Measurements from ENCODE around the gene CAB39L. TPM values are rescaled to one million over a fixed set of nuclear protein-coding genes. Genes with fewer than 3 reads are reported as not detected.

The CAB39L gene
- total and polyA plus RNA-seq, 2 donors from 2014 or later, result 11.0 to 16.0 TPM

GRCh38 chr13:49304763-49305700 is 138.8 kb downstream of the CAB39L start:
- Histone ChIP-seq H3K27me3 (ENCODE audit: control insufficient read depth, insufficient read depth, low read length) (no peaks in the 10 kb centered on the region), H3K27ac (ENCODE audit: low read depth in 2 of 2, low read length in 2 of 2) (no peak overlapping the region), H3K4me1 (ENCODE audit: control insufficient read depth in 2 of 3, insufficient read depth in 2 of 3, low read depth in 1 of 3, low read length in 3 of 3) (peaks cover 0 to 7% (median 6%) of the 10 kb centered on the region in 3 donors), H3K9me3 (ENCODE audit: control insufficient read depth in 2 of 3, insufficient read depth in 1 of 3, low read length in 3 of 3) (no peaks in the 10 kb centered on the region), H3K9ac (ENCODE audit: low read length in 3 of 3) (no peak overlapping the region), H3K4me3 (ENCODE audit: low read length in 3 of 3) (no peak overlapping the region), H3K36me3 (ENCODE audit: control insufficient read depth in 2 of 3, insufficient read depth in 3 of 3, low read length in 3 of 3) (peaks cover 0 to 3% (median 0%) of the 10 kb centered on the region in 3 donors)
- FAIRE-seq, result no peak
- peak in 4 of 5 donors; percentile 77 to 84 (median 80) for DNase-seq
- intact Hi-C loops (cut with DNase I), result loop anchor here (5.0 kb wide), 1 partner anchor 132 kb away; no protein-coding TSS in a partner anchor
- TF ChIP-seq CTCF (IDR thresholded peaks at IDR 0.05; ENCODE audit: borderline replicate concordance, extremely low read depth, insufficient read depth), result no peak

GRCh38 chr13:49304356-49304755 is 139.5 kb downstream of the CAB39L start:
- no peaks in the 10 kb centered on the region for H3K36me3 ChIP-seq (ENCODE audit: control insufficient read depth in 2 of 3, insufficient read depth in 3 of 3, low read length in 3 of 3)
- H3K4me3 ChIP-seq (ENCODE audit: low read length in 3 of 3), result no peak overlapping the region
- no peaks in the 10 kb centered on the region for H3K9me3 ChIP-seq (ENCODE audit: control insufficient read depth in 2 of 3, insufficient read depth in 1 of 3, low read length in 3 of 3)
- intact Hi-C loops (cut with DNase I), result loop anchor here (5.0 kb wide), 1 partner anchor 133 kb away; no protein-coding TSS in a partner anchor
- H3K9ac ChIP-seq (ENCODE audit: low read length in 3 of 3), result no peak overlapping the region
- TF ChIP-seq CTCF (IDR thresholded peaks at IDR 0.05; ENCODE audit: borderline replicate concordance, extremely low read depth, insufficient read depth), result no peak
- no peaks in the 10 kb centered on the region for H3K27me3 ChIP-seq (ENCODE audit: control insufficient read depth, insufficient read depth, low read length)
- DNase-seq (no peak), FAIRE-seq (no peak)
- peaks cover 0 to 7% (median 6%) of the 10 kb centered on the region in 3 donors for H3K4me1 ChIP-seq (ENCODE audit: control insufficient read depth in 2 of 3, insufficient read depth in 2 of 3, low read depth in 1 of 3, low read length in 3 of 3)
- no peak overlapping the region for H3K27ac ChIP-seq (ENCODE audit: low read depth in 2 of 2, low read length in 2 of 2)

- H3K27ac ChIP-seq (ENCODE audit: low read depth in 2 of 2, low read length in 2 of 2), result no peak overlapping the region
- no peak for TF ChIP-seq CTCF (IDR thresholded peaks at IDR 0.05; ENCODE audit: borderline replicate concordance, extremely low read depth, insufficient read depth)
- no peaks in the 10 kb centered on the region for H3K9me3 ChIP-seq (ENCODE audit: control insufficient read depth in 2 of 3, insufficient read depth in 1 of 3, low read length in 3 of 3)
- no peaks in the 10 kb centered on the region for H3K27me3 ChIP-seq (ENCODE audit: control insufficient read depth, insufficient read depth, low read length)
- intact Hi-C loops (cut with DNase I), result loop anchor here (5.0 kb wide), 1 partner anchor 134 kb away; no protein-coding TSS in a partner anchor
- no peak overlapping the region for H3K9ac ChIP-seq (ENCODE audit: low read length in 3 of 3)
- H3K4me1 ChIP-seq (ENCODE audit: control insufficient read depth in 2 of 3, insufficient read depth in 2 of 3, low read depth in 1 of 3, low read length in 3 of 3), result peaks cover 0 to 6% (median 6%) of the 10 kb centered on the region in 3 donors
- no peaks in the 10 kb centered on the region for H3K36me3 ChIP-seq (ENCODE audit: control insufficient read depth in 2 of 3, insufficient read depth in 3 of 3, low read length in 3 of 3)
- FAIRE-seq (no peak), DNase-seq (peak in 4 of 5 donors; percentile 59 to 71 (median 68))
- no peak overlapping the region for H3K4me3 ChIP-seq (ENCODE audit: low read length in 3 of 3)
These were observed 140.2 kb downstream of the CAB39L start for GRCh38 chr13:49303533-49304252.
